SU-DHL-6 (cell line): ENCODE data around the gene SPATA33.

Experiments
- H2AFZ ChIP-seq: fragments of 200-600 bp; sonication (generic); 2 replicates; pipeline ENCODE4 v1.6.1; 2014; ENCODE audit warnings: low read depth, mild to moderate bottlenecking, moderate library complexity, mixed read lengths, antibody characterized with exemption, low read length; ENCODE audit not compliant: severe bottlenecking
- H3F3A ChIP-seq: fragments of 200-600 bp; shearing (Covaris generic); 2 replicates; pipeline ENCODE4 v1.6.0; 2016; ENCODE audit warnings: antibody characterized with exemption, mild to moderate bottlenecking; ENCODE audit not compliant: insufficient read depth
- H3K27ac ChIP-seq: fragments of 200-600 bp; sonication (generic); 2 replicates; pipeline ENCODE4 v1.5.1; 2016; ENCODE audit warnings: low read depth, mild to moderate bottlenecking, low read length, moderate library complexity, mixed read lengths
- H3K27me3 ChIP-seq: fragments of 200-600 bp; sonication (generic), shearing (Covaris generic); 2 replicates; pipeline ENCODE4 v1.6.0; 2014; ENCODE audit warnings: mild to moderate bottlenecking, low read length
- H3K36me3 ChIP-seq: fragments of 200-600 bp; sonication (generic); 2 replicates; pipeline ENCODE4 v1.6.1; 2014; ENCODE audit warnings: mild to moderate bottlenecking, low read length, mixed read lengths
- H3K4me2 ChIP-seq: fragments of 300-600, 200-600 bp; shearing (Covaris generic), sonication (generic); 2 replicates; pipeline ENCODE4 v1.6.0; 2014; ENCODE audit warnings: low read length, low read depth, mild to moderate bottlenecking; ENCODE audit not compliant: poor library complexity, severe bottlenecking
- H3K4me3 ChIP-seq: fragments of 200-600 bp; sonication (generic); 2 replicates; pipeline ENCODE4 v1.5.1; 2014; ENCODE audit warnings: antibody characterized with exemption, low read length, mild to moderate bottlenecking, mixed read lengths; ENCODE audit not compliant: insufficient read depth, poor library complexity, severe bottlenecking
- H3K79me2 ChIP-seq: fragments of 200-600 bp; sonication (generic); 2 replicates; pipeline ENCODE4 v1.6.1; 2014; ENCODE audit warnings: mild to moderate bottlenecking, low read length, moderate library complexity; ENCODE audit not compliant: insufficient read depth
- H3K9ac ChIP-seq: fragments of 200-600 bp; sonication (generic); 2 replicates; pipeline ENCODE4 v1.7.0; 2014; ENCODE audit warnings: mild to moderate bottlenecking, low read length
- H3K9me2 ChIP-seq: fragments of 200-600 bp; sonication (generic); replicated peaks from 2 replicates; pipeline ENCODE4 v1.6.1; 2014; ENCODE audit warnings: low read length; ENCODE audit not compliant: insufficient read depth
- H3K9me3 ChIP-seq: fragments of 200-600 bp; sonication (generic); 2 replicates; pipeline ENCODE4 v1.6.1; 2014; ENCODE audit warnings: low read length, mixed read lengths; ENCODE audit not compliant: insufficient read depth
- H4K20me1 ChIP-seq: fragments of 200-600 bp; sonication (generic); 2 replicates; pipeline ENCODE4 v1.6.1; 2014; ENCODE audit warnings: low read depth, mild to moderate bottlenecking, antibody characterized with exemption, low read length, moderate library complexity, mixed read lengths
- CTCF ChIP-seq: fragments of 200-600 bp; sonication (generic); IDR thresholded peaks from one replicate; pipeline ENCODE4 v1.5.1; 2017; ENCODE audit warnings: antibody characterized with exemption, mild to moderate bottlenecking, low read length, moderate library complexity; ENCODE audit not compliant: insufficient read depth, poor library complexity, severe bottlenecking
- EZH2phosphoT487 ChIP-seq: fragments of 200-600 bp; sonication (generic), shearing (Covaris generic); conservative IDR thresholded peaks from 2 replicates; pipeline ENCODE4 v1.6.1; 2018; ENCODE audit warnings: mild to moderate bottlenecking, antibody characterized with exemption, low read length, moderate library complexity, mixed read lengths

SPATA33 gene

GRCh38 chr16:89636663-89637062, 21.0 kb upstream of the SPATA33 start:
- Histone ChIP-seq H3K27ac (no peak overlapping the region), H3K9ac (no peak overlapping the region), H3K27me3 (no peaks in the 10 kb centered on the region), H2AFZ (no peak overlapping the region), H3F3A (no peaks in the 10 kb centered on the region), H3K4me3 (no peak overlapping the region), H3K9me2 (no peaks in the 10 kb centered on the region), H3K9me3 (no peaks in the 10 kb centered on the region), H4K20me1 (no peaks in the 10 kb centered on the region), H3K4me2 (no peak overlapping the region), H3K36me3 (no peaks in the 10 kb centered on the region), H3K79me2 (no peaks in the 10 kb centered on the region)
- TF ChIP-seq EZH2phosphoT487 (no peak), CTCF (no peak)

GRCh38 chr16:89637379-89637778, 20.3 kb upstream of the SPATA33 start:
- TF ChIP-seq CTCF: no peak
- TF ChIP-seq EZH2phosphoT487: no peak
- H3K4me2 ChIP-seq: no peak overlapping the region
- H3K36me3 ChIP-seq: no peaks in the 10 kb centered on the region
- H3K9me3 ChIP-seq: no peaks in the 10 kb centered on the region
- no peak overlapping the region for H2AFZ ChIP-seq
- no peak overlapping the region for H3K4me3 ChIP-seq
- no peak overlapping the region for H3K27ac ChIP-seq
- no peaks in the 10 kb centered on the region for H3F3A ChIP-seq
- no peaks in the 10 kb centered on the region for H3K27me3 ChIP-seq
- no peak overlapping the region for H3K9ac ChIP-seq
- H4K20me1 ChIP-seq: no peaks in the 10 kb centered on the region
- H3K9me2 ChIP-seq: no peaks in the 10 kb centered on the region
- H3K79me2 ChIP-seq: no peaks in the 10 kb centered on the region

- H3K9me2 ChIP-seq: no peaks in the 10 kb centered on the region
- no peak overlapping the region for H3K9ac ChIP-seq
- H3F3A ChIP-seq: no peaks in the 10 kb centered on the region
- H4K20me1 ChIP-seq: no peaks in the 10 kb centered on the region
- no peak overlapping the region for H3K27ac ChIP-seq
- H3K9me3 ChIP-seq: no peaks in the 10 kb centered on the region
- no peaks in the 10 kb centered on the region for H3K79me2 ChIP-seq
- H3K4me2 ChIP-seq: no peak overlapping the region
- no peak for TF ChIP-seq CTCF
- no peak for TF ChIP-seq EZH2phosphoT487
- H2AFZ ChIP-seq: no peak overlapping the region
- H3K27me3 ChIP-seq: no peaks in the 10 kb centered on the region
- H3K36me3 ChIP-seq: no peaks in the 10 kb centered on the region
- H3K4me3 ChIP-seq: no peak overlapping the region
These were observed 19.2 kb upstream of the SPATA33 start for GRCh38 chr16:89638455-89638854.

GRCh38 chr16:89639385-89639784, 18.3 kb upstream of the SPATA33 start:
- Histone ChIP-seq H4K20me1 (no peaks in the 10 kb centered on the region), H3K9me2 (no peaks in the 10 kb centered on the region), H3F3A (no peaks in the 10 kb centered on the region), H3K9ac (no peak overlapping the region), H3K36me3 (no peaks in the 10 kb centered on the region), H3K27me3 (no peaks in the 10 kb centered on the region), H3K4me3 (no peak overlapping the region), H3K79me2 (no peaks in the 10 kb centered on the region), H3K9me3 (no peaks in the 10 kb centered on the region), H3K27ac (no peak overlapping the region), H3K4me2 (no peak overlapping the region), H2AFZ (no peak overlapping the region)
- TF ChIP-seq CTCF (no peak), EZH2phosphoT487 (no peak)
